ENCODE results near the gene HOXB8. TPM values are rescaled to one million over a fixed set of nuclear protein-coding genes. Genes with fewer than 3 reads are reported as not detected.

Gene HOXB8
- total and polyA plus RNA-seq, 2 of the 13 experiments (the other 11 are each of a cell fraction or from before 2014, with no cell fraction given): not detected

- no peak for TF ChIP-seq DDIT3 (CRISPR knock-in tag; IDR thresholded peaks at IDR 0.05)
- no peak for TF ChIP-seq JUND (CRISPR knock-in tag; IDR thresholded peaks at IDR 0.05)
- TF ChIP-seq GMEB1 (CRISPR knock-in tag; IDR thresholded peaks at IDR 0.05; ENCODE audit: borderline replicate concordance): no peak
- no peak for TF ChIP-seq POLR2A (IDR thresholded peaks at IDR 0.05; ENCODE audit: insufficient read depth in 1 of 2, low read depth in 2 of 2, low read length in 2 of 2)
- TF ChIP-seq ZNF646 (CRISPR knock-in tag; IDR thresholded peaks at IDR 0.05): no peak
- no peak for TF ChIP-seq ZMYM3 (CRISPR knock-in tag; IDR thresholded peaks at IDR 0.05)
- TF ChIP-seq ELF1 (CRISPR knock-in tag; IDR thresholded peaks at IDR 0.05): no peak
Observed at GRCh38 chr17:48583708-48584222, 31.3 kb downstream of the HOXB8 start (continued).

Measured in HepG2 (cell line).